H9 (cell line): ENCODE results near the gene CASP5. TPM values are rescaled to one million over a fixed set of nuclear protein-coding genes. Genes with fewer than 3 reads are reported as not detected.

Experiments used
- DNase-seq: peaks from one replicate; pipeline ENCODE4 v3.0.0-alpha.2; 2017
- H2AFZ ChIP-seq: one replicate; pipeline ENCODE4 v1.6.1; 2013; ENCODE audit warnings: mild to moderate bottlenecking, low read length, control low read depth, moderate library complexity
- H2AK5ac ChIP-seq: 2 replicates; pipeline ENCODE4 v1.6.1; 2013; ENCODE audit warnings: low read length, control low read depth, mixed read lengths; ENCODE audit not compliant: insufficient read length
- H2BK120ac ChIP-seq: one replicate; pipeline ENCODE4 v1.6.1; 2013; ENCODE audit warnings: low read depth, mild to moderate bottlenecking, low read length, control low read depth, inconsistent platforms; ENCODE audit not compliant: poor library complexity, severe bottlenecking
- H2BK12ac ChIP-seq: 2 replicates; pipeline ENCODE4 v1.6.1; 2013; ENCODE audit warnings: low read length, control low read depth, mixed read lengths, low read depth; ENCODE audit not compliant: insufficient read length
- H2BK15ac ChIP-seq: 2 replicates; pipeline ENCODE4 v1.6.1; 2013; ENCODE audit warnings: low read depth, low read length, control low read depth
- H2BK20ac ChIP-seq: one replicate; pipeline ENCODE4 v1.6.1; 2013; ENCODE audit warnings: low read depth, mild to moderate bottlenecking, low read length, control low read depth, inconsistent platforms; ENCODE audit not compliant: poor library complexity, severe bottlenecking
- H2BK5ac ChIP-seq: 2 replicates; pipeline ENCODE4 v1.6.1; 2013; ENCODE audit warnings: low read length, control low read depth, mixed read lengths; ENCODE audit not compliant: insufficient read length
- H3K14ac ChIP-seq: 2 replicates; pipeline ENCODE4 v1.6.1; 2013; ENCODE audit warnings: low read length, control low read depth; ENCODE audit not compliant: insufficient read depth
- H3K18ac ChIP-seq: 2 replicates; pipeline ENCODE4 v1.6.1; 2013; ENCODE audit warnings: low read depth, mild to moderate bottlenecking, mixed read lengths, low read length, control low read depth; ENCODE audit not compliant: insufficient read length
- H3K23ac ChIP-seq: 2 replicates; pipeline ENCODE4 v1.6.1; 2013; ENCODE audit warnings: low read length, control low read depth, mixed read lengths, low read depth; ENCODE audit not compliant: insufficient read length
- H3K23me2 ChIP-seq: 2 replicates; pipeline ENCODE4 v1.6.1; 2013; ENCODE audit warnings: low read depth, mild to moderate bottlenecking, mixed read lengths, low read length, control low read depth; ENCODE audit not compliant: insufficient read length, poor library complexity, severe bottlenecking
- H3K27ac ChIP-seq: 2 replicates; pipeline ENCODE4 v1.5.1; 2013; ENCODE audit warnings: low read length, control low read depth, mixed read lengths, low read depth; ENCODE audit not compliant: insufficient read length
- H3K27me3 ChIP-seq: 2 replicates; pipeline ENCODE4 v1.6.1; 2013; ENCODE audit warnings: low read length, control low read depth, inconsistent platforms; ENCODE audit not compliant: insufficient read depth
- H3K4ac ChIP-seq: 2 replicates; pipeline ENCODE4 v1.6.1; 2013; ENCODE audit warnings: low read depth, mild to moderate bottlenecking, control low read depth, inconsistent platforms, low read length, moderate library complexity
- H3K4me1 ChIP-seq: 2 replicates; pipeline ENCODE4 v1.6.1; 2013; ENCODE audit warnings: low read length, control low read depth, inconsistent platforms; ENCODE audit not compliant: insufficient read depth
- H3K4me2 ChIP-seq: 2 replicates; pipeline ENCODE4 v1.6.1; 2013; ENCODE audit warnings: low read length, control low read depth, mixed read lengths; ENCODE audit not compliant: insufficient read length, insufficient read depth
- H3K56ac ChIP-seq: 2 replicates; pipeline ENCODE4 v1.6.1; 2013; ENCODE audit warnings: low read depth, mild to moderate bottlenecking, mixed read lengths, low read length, control low read depth; ENCODE audit not compliant: insufficient read length
- H3K79me1 ChIP-seq: 2 replicates; pipeline ENCODE4 v1.6.1; 2013; ENCODE audit warnings: low read depth, mild to moderate bottlenecking, moderate library complexity, low read length, control low read depth, inconsistent platforms; ENCODE audit not compliant: insufficient read depth, poor library complexity, severe bottlenecking
- H3K79me2 ChIP-seq: 2 replicates; pipeline ENCODE4 v1.6.1; 2013; ENCODE audit warnings: low read length, control low read depth, inconsistent platforms; ENCODE audit not compliant: insufficient read depth
- H3K9ac ChIP-seq: 2 replicates; pipeline ENCODE4 v1.6.1; 2013; ENCODE audit warnings: low read length, control low read depth, mixed read lengths; ENCODE audit not compliant: insufficient read length; ENCODE audit errors: extremely low read depth
- H3K9me3 ChIP-seq: one replicate; pipeline ENCODE4 v1.6.1; 2013; ENCODE audit warnings: low read depth, low read length, inconsistent platforms; ENCODE audit not compliant: control insufficient read depth
- H3T11ph ChIP-seq: one replicate; pipeline ENCODE4 v1.6.1; 2013; ENCODE audit warnings: mild to moderate bottlenecking, low read length, control low read depth, inconsistent platforms
- H4K20me1 ChIP-seq: one replicate; pipeline ENCODE4 v1.6.1; 2013; ENCODE audit not compliant: control insufficient read depth, insufficient read length, insufficient read depth
- H4K5ac ChIP-seq: 2 replicates; pipeline ENCODE4 v1.6.1; 2013; ENCODE audit warnings: low read depth, mild to moderate bottlenecking, mixed read lengths, low read length, control low read depth; ENCODE audit not compliant: insufficient read length
- H4K8ac ChIP-seq: replicated peaks from 2 replicates; pipeline ENCODE4 v1.6.1; 2013; ENCODE audit warnings: low read length, control low read depth, mixed read lengths, low read depth; ENCODE audit not compliant: insufficient read length
- H4K91ac ChIP-seq: 2 replicates; pipeline ENCODE4 v1.6.1; 2013; ENCODE audit warnings: low read depth, mild to moderate bottlenecking, moderate library complexity, mixed read lengths, low read length, control low read depth; ENCODE audit not compliant: insufficient read length
- H3K27ac Mint-ChIP-seq, 3 experiments: 2 replicates in 2 of 3; 3 replicates in 1 of 3; pipeline ENCODE4 v1.8.0; 2020 to 2021; ENCODE audit warnings: mixed read lengths in 3 of 3, mild to moderate bottlenecking in 1 of 3, moderate library complexity in 1 of 3
- H3K27me3 Mint-ChIP-seq: 2 replicates; pipeline ENCODE4 v1.8.0; 2021; ENCODE audit warnings: low read depth, mild to moderate bottlenecking, moderate library complexity, mixed read lengths
- H3K36me3 Mint-ChIP-seq, 3 experiments: 2 replicates in 2 of 3; 3 replicates in 1 of 3; pipeline ENCODE4 v1.8.0; 2020 to 2021; ENCODE audit warnings: low read depth in 3 of 3, mixed read lengths in 3 of 3; ENCODE audit not compliant: insufficient read depth in 1 of 3
- H3K4me1 Mint-ChIP-seq, 2 experiments: 2 replicates each; pipeline ENCODE4 v1.8.0; 2020; ENCODE audit warnings: mixed read lengths in 2 of 2
- H3K4me3 Mint-ChIP-seq, 2 experiments: 2 replicates in 1 of 2; 3 replicates in 1 of 2; pipeline ENCODE4 v1.8.0; 2020 to 2021; ENCODE audit warnings: mild to moderate bottlenecking in 2 of 2, mixed read lengths in 2 of 2, moderate library complexity in 1 of 2
- H3K9me3 Mint-ChIP-seq, 2 experiments: 2 replicates in 1 of 2; 3 replicates in 1 of 2; pipeline ENCODE4 v1.8.0; 2020; ENCODE audit warnings: mild to moderate bottlenecking in 2 of 2, mixed read lengths in 2 of 2, moderate library complexity in 1 of 2
- total RNA-seq: library from RNA; stranded (reverse); gene quantifications from 2 replicates; pipeline ENCODE4 v1.2.1, GENCODE V29; 2021
- TF ChIP-seq, protein P1 (sequence below): fragments of 200-600 bp; sonication (generic); conservative IDR thresholded peaks from 3 replicates; pipeline ENCODE4 v1.8.0; 2021; ENCODE audit warnings: antibody characterized with exemption, mild to moderate bottlenecking

Gene CASP5
- total RNA-seq, 1 experiment from 2014 or later: not detected

DNA sequence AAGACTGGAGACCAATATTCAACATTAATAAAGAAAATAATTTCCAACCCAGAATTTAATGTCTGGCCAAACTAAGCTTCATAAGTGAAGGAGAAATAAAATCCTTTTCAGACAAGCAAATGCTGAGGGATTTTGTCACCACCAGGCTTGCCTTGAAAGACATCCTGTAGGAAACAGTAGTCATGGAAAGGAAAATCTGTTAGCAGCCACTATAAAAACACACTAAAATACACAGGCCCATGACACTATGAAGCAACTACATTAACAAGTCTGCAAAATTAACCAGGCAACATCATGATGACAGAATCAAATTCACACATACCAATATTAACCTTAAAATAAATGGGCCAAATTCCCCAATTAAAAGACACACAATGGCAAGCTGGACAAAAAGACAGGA is 52.2 kb downstream of the CASP5 start:
- no peak overlapping the region for H2BK12ac ChIP-seq
- H2AFZ ChIP-seq: no peak overlapping the region
- no peaks in the 10 kb centered on the region for H3K27me3 ChIP-seq
- no peak overlapping the region for H3K23ac ChIP-seq
- Mint-ChIP-seq H3K4me3 (no peak overlapping the region), H3K9me3 (peaks cover 30 to 42% of the 10 kb centered on the region in 2 experiments), H3K36me3 (peaks cover 21 to 47% (median 23%) of the 10 kb centered on the region in 3 experiments), H3K27me3 (no peaks in the 10 kb centered on the region), H3K27ac (no peak overlapping the region), H3K4me1 (peaks cover 11 to 14% of the 10 kb centered on the region in 2 experiments)
- no peak overlapping the region for H3K9ac ChIP-seq
- no peaks in the 10 kb centered on the region for H3K4me1 ChIP-seq
- H3K14ac ChIP-seq: no peak overlapping the region
- no peaks in the 10 kb centered on the region for H3K79me2 ChIP-seq
- no peak overlapping the region for H3K27ac ChIP-seq
- no peak for DNase-seq
- H2BK120ac ChIP-seq: no peak overlapping the region
- H3K56ac ChIP-seq: no peak overlapping the region
- no peak overlapping the region for H2BK20ac ChIP-seq
- H3K23me2 ChIP-seq: no peaks in the 10 kb centered on the region
- no peaks in the 10 kb centered on the region for H3K79me1 ChIP-seq
- H2BK15ac ChIP-seq: no peak overlapping the region
- no peak overlapping the region for H3K4me2 ChIP-seq
- no peak overlapping the region for H2BK5ac ChIP-seq
- H3K4ac ChIP-seq: no peak overlapping the region
- no peak overlapping the region for H3K18ac ChIP-seq
- no peaks in the 10 kb centered on the region for H4K20me1 ChIP-seq
- TF ChIP-seq, protein P1, sequence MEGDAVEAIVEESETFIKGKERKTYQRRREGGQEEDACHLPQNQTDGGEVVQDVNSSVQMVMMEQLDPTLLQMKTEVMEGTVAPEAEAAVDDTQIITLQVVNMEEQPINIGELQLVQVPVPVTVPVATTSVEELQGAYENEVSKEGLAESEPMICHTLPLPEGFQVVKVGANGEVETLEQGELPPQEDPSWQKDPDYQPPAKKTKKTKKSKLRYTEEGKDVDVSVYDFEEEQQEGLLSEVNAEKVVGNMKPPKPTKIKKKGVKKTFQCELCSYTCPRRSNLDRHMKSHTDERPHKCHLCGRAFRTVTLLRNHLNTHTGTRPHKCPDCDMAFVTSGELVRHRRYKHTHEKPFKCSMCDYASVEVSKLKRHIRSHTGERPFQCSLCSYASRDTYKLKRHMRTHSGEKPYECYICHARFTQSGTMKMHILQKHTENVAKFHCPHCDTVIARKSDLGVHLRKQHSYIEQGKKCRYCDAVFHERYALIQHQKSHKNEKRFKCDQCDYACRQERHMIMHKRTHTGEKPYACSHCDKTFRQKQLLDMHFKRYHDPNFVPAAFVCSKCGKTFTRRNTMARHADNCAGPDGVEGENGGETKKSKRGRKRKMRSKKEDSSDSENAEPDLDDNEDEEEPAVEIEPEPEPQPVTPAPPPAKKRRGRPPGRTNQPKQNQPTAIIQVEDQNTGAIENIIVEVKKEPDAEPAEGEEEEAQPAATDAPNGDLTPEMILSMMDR: no peak
- no peak overlapping the region for H2AK5ac ChIP-seq
- H3T11ph ChIP-seq: no peak overlapping the region
- no peak overlapping the region for H4K91ac ChIP-seq
- no peak overlapping the region for H4K8ac ChIP-seq
- H4K5ac ChIP-seq: no peak overlapping the region
- peaks cover 10% of the 10 kb centered on the region for H3K9me3 ChIP-seq
